Neuronal stem cell (in vitro differentiated cells): ENCODE results near the gene FLRT1.

Source experiments
- DNase-seq: peaks from one replicate; pipeline ENCODE4 v3.0.0-alpha.2; 2013; ENCODE audit warnings: low spot score
- H2AFZ ChIP-seq: one replicate; pipeline ENCODE4 v1.6.1; 2013; ENCODE audit warnings: mild to moderate bottlenecking, low read length, inconsistent platforms
- H2AK5ac ChIP-seq: 2 replicates; pipeline ENCODE4 v1.6.1; 2013; ENCODE audit warnings: low read depth, mild to moderate bottlenecking, inconsistent platforms, low read length, moderate library complexity, mixed read lengths
- H2BK120ac ChIP-seq: 2 replicates; pipeline ENCODE4 v1.6.1; 2013; ENCODE audit warnings: low read depth, mild to moderate bottlenecking, inconsistent platforms, low read length, moderate library complexity, mixed read lengths
- H2BK12ac ChIP-seq: one replicate; pipeline ENCODE4 v1.6.1; 2013; ENCODE audit warnings: low read length, inconsistent platforms
- H2BK15ac ChIP-seq: 2 replicates; pipeline ENCODE4 v1.6.1; 2013; ENCODE audit warnings: mild to moderate bottlenecking, low read length, inconsistent platforms, mixed read lengths
- H2BK5ac ChIP-seq: one replicate; pipeline ENCODE4 v1.6.1; 2013; ENCODE audit warnings: inconsistent platforms, mild to moderate bottlenecking, low read length, moderate library complexity
- H3K14ac ChIP-seq: one replicate; pipeline ENCODE4 v1.6.1; 2013; ENCODE audit warnings: low read length, inconsistent platforms
- H3K18ac ChIP-seq: 2 replicates; pipeline ENCODE4 v1.6.1; 2013; ENCODE audit warnings: low read length, inconsistent platforms
- H3K23ac ChIP-seq: 2 replicates; pipeline ENCODE4 v1.6.1; 2013; ENCODE audit warnings: low read depth, mild to moderate bottlenecking, mixed read lengths, low read length, inconsistent platforms; ENCODE audit not compliant: poor library complexity
- H3K27ac ChIP-seq: replicated peaks from 3 replicates; pipeline ENCODE4 v1.5.1; 2013; ENCODE audit warnings: low read length, inconsistent platforms
- H3K27me3 ChIP-seq, 3 experiments: 2 replicates each; pipeline ENCODE4 v1.6.1; 2013; ENCODE audit warnings: low read length in 3 of 3, mild to moderate bottlenecking in 2 of 3, inconsistent platforms in 1 of 3, low read depth in 1 of 3, mixed read lengths in 1 of 3, moderate library complexity in 1 of 3; ENCODE audit not compliant: control insufficient read depth in 3 of 3, insufficient read depth in 3 of 3
- H3K36me3 ChIP-seq, 2 donors: replicated peaks in 1 of 2; 2 replicates each; pipeline ENCODE4 v1.6.1; 2013; ENCODE audit warnings: low read length in 2 of 2; ENCODE audit not compliant: control insufficient read depth in 2 of 2, insufficient read depth in 2 of 2
- H3K4ac ChIP-seq: 2 replicates; pipeline ENCODE4 v1.6.1; 2013; ENCODE audit warnings: inconsistent platforms, mild to moderate bottlenecking, low read length, moderate library complexity
- H3K4me1 ChIP-seq, 2 donors: 1 replicate in 1 of 2; 2 replicates in 1 of 2; pipeline ENCODE4 v1.6.1; 2013; ENCODE audit warnings: low read length in 2 of 2, low read depth in 1 of 2; ENCODE audit not compliant: control insufficient read depth in 2 of 2, insufficient read depth in 1 of 2
- H3K4me2 ChIP-seq: one replicate; pipeline ENCODE4 v1.6.1; 2013; ENCODE audit warnings: mild to moderate bottlenecking, low read length, inconsistent platforms; ENCODE audit not compliant: insufficient read depth, poor library complexity, severe bottlenecking
- H3K4me3 ChIP-seq, 2 donors: 2 replicates each; pipeline ENCODE4 v1.5.1; 2013; ENCODE audit warnings: low read length in 2 of 2, mild to moderate bottlenecking in 2 of 2, inconsistent platforms in 1 of 2, moderate library complexity in 1 of 2
- H3K79me1 ChIP-seq: one replicate; pipeline ENCODE4 v1.6.1; 2013; ENCODE audit warnings: low read depth, mild to moderate bottlenecking, inconsistent platforms, low read length, moderate library complexity
- H3K9ac ChIP-seq: one replicate; pipeline ENCODE4 v1.6.1; 2013; ENCODE audit warnings: mild to moderate bottlenecking, low read depth, low read length, inconsistent platforms; ENCODE audit not compliant: poor library complexity
- H3K9me3 ChIP-seq, 2 donors: replicated peaks in 1 of 2; 2 replicates each; pipeline versions ENCODE3 to v1.6.1; 2013; ENCODE audit warnings: low read length in 2 of 2, mild to moderate bottlenecking in 2 of 2, inconsistent platforms in 1 of 2, low read depth in 1 of 2, mixed read lengths in 1 of 2, moderate library complexity in 1 of 2; ENCODE audit not compliant: control insufficient read depth in 2 of 2, insufficient read depth in 1 of 2
- H4K8ac ChIP-seq: one replicate; pipeline ENCODE4 v1.6.1; 2013; ENCODE audit warnings: low read depth, mild to moderate bottlenecking, inconsistent platforms, low read length, moderate library complexity
- H4K91ac ChIP-seq: one replicate; pipeline ENCODE4 v1.6.1; 2013; ENCODE audit warnings: low read length, low read depth, mild to moderate bottlenecking, inconsistent platforms; ENCODE audit not compliant: poor library complexity
- WGBS, 2 donors: extraction: QIAGEN DNeasy Blood & Tissue Kit; methylation state at CpG; one replicate each; pipeline ENCODE4 v1.1.7; 2013; ENCODE audit warnings: missing lambda C conversion rate in 2 of 2, mixed read lengths in 1 of 2; ENCODE audit not compliant: insufficient read length in 2 of 2, insufficient replicate concordance in 1 of 2; ENCODE audit errors: extremely low coverage in 2 of 2; 5-methylcytosine and 5-hydroxymethylcytosine counted together

FLRT1 gene

GRCh38 chr11:64060263-64060860 is 24.6 kb downstream of the FLRT1 start:
- Histone ChIP-seq H3K36me3 (no peaks in the 10 kb centered on the region), H2BK12ac (no peak overlapping the region), H4K91ac (no peak overlapping the region), H2AFZ (peak overlapping the region; percentile 76), H3K4me3 (peak overlapping the region; percentile 2 to 42), H3K27me3 (peaks cover 0 to 13% (median 10%) of the 10 kb centered on the region in 3 experiments), H3K79me1 (no peaks in the 10 kb centered on the region), H2BK15ac (peak overlapping the region; percentile 34), H3K9ac (no peak overlapping the region), H3K18ac (peak overlapping the region; percentile 20), H3K9me3 (no peaks in the 10 kb centered on the region), H3K14ac (no peak overlapping the region), H2BK120ac (no peak overlapping the region), H3K4me2 (peak overlapping the region; percentile 88), H2AK5ac (peak overlapping the region; percentile 43), H3K4ac (no peak overlapping the region), H4K8ac (no peak overlapping the region), H3K4me1 (peaks cover 34 to 36% of the 10 kb centered on the region in 2 donors), H3K23ac (no peak overlapping the region), H2BK5ac (no peak overlapping the region), H3K27ac (no peak overlapping the region)
- WGBS, 2 donors = no CpG with 5 or more reads among the region's 35 CpGs
- DNase-seq = no peak

DNA sequence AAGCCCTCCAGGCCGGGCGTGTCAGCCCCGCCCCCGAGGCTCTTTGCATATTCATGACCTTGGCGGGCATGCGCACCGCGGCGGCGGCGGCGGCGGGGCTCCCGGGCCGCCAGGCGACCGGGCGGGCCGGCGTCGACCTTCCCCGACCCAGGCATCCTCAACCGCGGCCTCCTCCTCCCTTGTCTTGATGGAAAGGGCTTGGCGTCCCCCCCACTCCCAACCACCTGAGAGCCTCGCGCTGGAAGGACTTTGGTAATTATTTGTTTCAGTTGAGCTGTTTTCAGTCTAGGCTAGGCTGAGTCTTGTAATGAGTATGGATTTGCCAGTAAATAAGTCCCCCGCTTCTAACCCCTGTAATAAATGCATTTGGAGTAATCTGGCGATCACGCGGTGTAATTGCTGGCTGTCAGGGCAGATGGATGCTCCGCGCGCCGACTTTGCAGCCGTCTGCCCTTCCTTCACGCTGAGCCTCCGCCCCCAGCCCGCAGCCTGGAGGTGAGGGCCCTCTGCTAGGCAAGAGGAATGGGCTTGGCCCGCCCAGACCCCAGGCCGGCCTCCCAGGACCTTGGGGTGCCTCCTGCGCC is 25.2 kb downstream of the FLRT1 start:
- Histone ChIP-seq H4K8ac (no peak overlapping the region), H3K14ac (peak overlapping the region; percentile 73), H4K91ac (no peak overlapping the region), H3K9me3 (no peaks in the 10 kb centered on the region), H3K4me1 (peaks cover 29 to 30% of the 10 kb centered on the region in 2 donors), H3K4me3 (peak overlapping the region; percentile 42 to 74), H2BK5ac (no peak overlapping the region), H3K18ac (peak overlapping the region; percentile 90), H3K27ac (no peak overlapping the region), H3K27me3 (peaks cover 0 to 13% (median 10%) of the 10 kb centered on the region in 3 experiments), H3K4me2 (peak overlapping the region; percentile 88), H2BK15ac (no peak overlapping the region), H3K23ac (peak overlapping the region; percentile 37), H2BK12ac (no peak overlapping the region), H2AK5ac (no peak overlapping the region), H2BK120ac (peak overlapping the region; percentile 17), H3K9ac (peak overlapping the region; percentile 80), H3K79me1 (no peaks in the 10 kb centered on the region), H3K4ac (no peak overlapping the region), H2AFZ (peak overlapping the region; percentile 76), H3K36me3 (no peaks in the 10 kb centered on the region)
- peak; percentile 70 for DNase-seq
- no CpG with 5 or more reads among the region's 42 CpGs for WGBS, 2 donors

DNA sequence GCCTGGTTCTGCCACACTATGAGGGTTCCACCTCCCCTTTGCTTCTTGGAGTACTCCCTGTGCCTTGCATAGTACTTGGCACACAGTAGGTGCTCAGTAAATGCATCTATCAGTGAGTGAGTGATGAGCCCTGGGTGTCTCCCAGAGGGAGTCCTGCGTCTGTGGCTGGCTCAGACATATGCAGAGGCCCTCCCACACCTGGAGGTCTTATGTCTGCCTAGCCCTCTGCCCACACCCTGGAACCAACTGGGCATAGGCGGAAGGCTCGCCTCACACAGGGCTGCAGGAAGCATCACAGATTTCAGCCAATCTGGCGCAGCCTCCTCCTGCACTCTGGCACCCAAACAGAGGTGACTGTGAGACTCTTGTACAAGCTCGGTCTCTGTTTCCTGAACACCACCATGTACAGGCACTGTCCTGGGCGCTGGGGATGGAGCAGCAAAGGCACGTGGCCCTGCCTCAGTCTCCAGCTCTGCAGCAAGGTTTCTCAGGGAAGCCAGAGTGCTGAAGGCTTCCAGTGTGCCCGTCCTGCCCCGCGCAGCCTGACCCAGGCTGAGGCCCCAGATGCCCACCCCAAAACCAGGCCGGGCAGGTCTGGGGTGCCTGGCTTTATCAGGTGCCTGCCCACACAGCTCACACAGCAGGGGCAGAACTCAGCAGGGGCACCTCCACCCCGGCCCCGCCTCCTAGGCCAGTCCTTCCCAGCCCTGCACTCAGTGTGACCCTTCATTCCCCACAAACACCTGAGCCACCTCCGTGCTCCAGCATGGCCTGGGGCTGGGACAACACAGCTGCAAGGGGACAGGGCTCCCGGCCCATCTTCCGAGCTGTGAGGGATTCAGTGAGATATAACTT is 26.7 kb downstream of the FLRT1 start:
- no CpG with 5 or more reads among the region's 16 CpGs for WGBS, 2 donors
- Histone ChIP-seq H2BK12ac (peak overlapping the region; percentile 17), H3K27ac (no peak overlapping the region), H2AFZ (no peak overlapping the region), H3K36me3 (no peaks in the 10 kb centered on the region), H3K18ac (peak overlapping the region; percentile 27), H4K91ac (peak overlapping the region; percentile 3), H4K8ac (no peak overlapping the region), H3K79me1 (no peaks in the 10 kb centered on the region), H3K27me3 (peaks cover 0 to 13% (median 10%) of the 10 kb centered on the region in 3 experiments), H3K9ac (peak overlapping the region; percentile 31), H3K4me2 (no peak overlapping the region), H3K23ac (peak overlapping the region; percentile 31), H3K14ac (no peak overlapping the region), H3K9me3 (no peaks in the 10 kb centered on the region), H3K4me3 (no peak overlapping the region), H2BK5ac (peak overlapping the region; percentile 6), H2BK120ac (no peak overlapping the region), H3K4me1 (peaks cover 25 to 29% of the 10 kb centered on the region in 2 donors), H2BK15ac (peak overlapping the region; percentile 63), H3K4ac (no peak overlapping the region), H2AK5ac (peak overlapping the region; percentile 92)
- DNase-seq = no peak

DNA sequence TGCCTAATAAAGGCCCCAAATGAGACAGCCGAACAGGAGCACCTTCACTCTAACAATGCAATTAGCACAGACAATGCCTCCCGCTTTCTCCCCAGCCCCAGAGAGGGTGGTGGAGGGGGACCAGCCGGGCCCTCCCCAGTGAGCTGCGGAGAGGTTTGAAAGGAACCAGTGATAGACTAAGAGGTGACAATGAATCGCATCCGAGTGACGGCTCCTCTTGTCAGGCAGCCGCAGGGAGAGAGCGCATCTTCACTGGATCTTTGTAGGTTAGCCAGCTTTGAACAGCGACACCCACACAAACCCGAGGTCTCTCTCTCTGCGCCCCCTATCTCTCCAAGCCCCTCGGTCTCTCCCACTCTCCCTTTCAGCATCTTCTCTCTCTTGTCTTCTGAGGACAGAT is 28.0 kb downstream of the FLRT1 start:
- no peaks in the 10 kb centered on the region for H3K36me3 ChIP-seq
- no peak overlapping the region for H3K27ac ChIP-seq
- peaks cover 0 to 13% (median 10%) of the 10 kb centered on the region in 3 experiments for H3K27me3 ChIP-seq
- no peak overlapping the region for H4K91ac ChIP-seq
- no CpG with 5 or more reads among the region's 13 CpGs for WGBS, 2 donors
- no peak overlapping the region for H3K4ac ChIP-seq
- H3K79me1 ChIP-seq = no peaks in the 10 kb centered on the region
- H3K4me3 ChIP-seq = no peak overlapping the region
- H3K18ac ChIP-seq = no peak overlapping the region
- H2BK12ac ChIP-seq = no peak overlapping the region
- no peak overlapping the region for H4K8ac ChIP-seq
- H3K9me3 ChIP-seq = no peaks in the 10 kb centered on the region
- no peak overlapping the region for H3K14ac ChIP-seq
- no peak overlapping the region for H2AFZ ChIP-seq
- no peak overlapping the region for H3K23ac ChIP-seq
- no peak overlapping the region for H3K9ac ChIP-seq
- H3K4me2 ChIP-seq = no peak overlapping the region
- peaks cover 36 to 39% of the 10 kb centered on the region in 2 donors for H3K4me1 ChIP-seq
- no peak for DNase-seq
- no peak overlapping the region for H2BK120ac ChIP-seq
- no peak overlapping the region for H2AK5ac ChIP-seq
- no peak overlapping the region for H2BK5ac ChIP-seq
- H2BK15ac ChIP-seq = no peak overlapping the region
